ENCODE data around the gene MED29.

MED29 gene

GRCh38 chr19:39349326-39349725 lies 41.9 kb upstream of the MED29 start:
- H3K4me3 ChIP-seq (ENCODE audit: control insufficient read depth, low read depth, low read length), result no peak overlapping the region
- TF ChIP-seq CTCF (IDR thresholded peaks at IDR 0.05; ENCODE audit: control insufficient read depth, insufficient read depth, low read depth, low read length, missing control alignments), result no peak
- DNase-seq (ENCODE audit: low read depth), result no peak

DNA sequence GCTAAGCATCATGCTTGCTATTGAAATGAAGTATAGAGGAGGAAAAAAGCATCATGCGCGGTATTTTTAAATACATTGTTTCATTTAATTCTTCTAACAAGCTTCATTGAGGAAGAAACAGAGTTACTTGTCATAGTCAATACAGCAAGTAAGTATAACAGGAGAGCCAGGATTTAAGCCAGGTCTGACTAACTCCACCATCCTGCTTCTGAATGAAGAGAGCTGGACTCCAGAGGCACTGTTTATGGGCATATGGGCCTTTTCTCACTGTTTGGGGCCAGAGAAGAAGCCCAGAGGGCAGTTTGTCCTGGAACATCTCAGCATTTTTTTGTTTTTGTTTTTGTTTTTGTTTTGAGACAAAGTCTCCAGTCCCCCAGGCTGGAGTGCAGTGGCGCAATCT lies 41.0 kb upstream of the MED29 start:
- no peak overlapping the region for H3K4me3 ChIP-seq (ENCODE audit: control insufficient read depth, low read depth, low read length)
- no peak for TF ChIP-seq CTCF (IDR thresholded peaks at IDR 0.05; ENCODE audit: control insufficient read depth, insufficient read depth, low read depth, low read length, missing control alignments)
- no peak for DNase-seq (ENCODE audit: low read depth)

DNA sequence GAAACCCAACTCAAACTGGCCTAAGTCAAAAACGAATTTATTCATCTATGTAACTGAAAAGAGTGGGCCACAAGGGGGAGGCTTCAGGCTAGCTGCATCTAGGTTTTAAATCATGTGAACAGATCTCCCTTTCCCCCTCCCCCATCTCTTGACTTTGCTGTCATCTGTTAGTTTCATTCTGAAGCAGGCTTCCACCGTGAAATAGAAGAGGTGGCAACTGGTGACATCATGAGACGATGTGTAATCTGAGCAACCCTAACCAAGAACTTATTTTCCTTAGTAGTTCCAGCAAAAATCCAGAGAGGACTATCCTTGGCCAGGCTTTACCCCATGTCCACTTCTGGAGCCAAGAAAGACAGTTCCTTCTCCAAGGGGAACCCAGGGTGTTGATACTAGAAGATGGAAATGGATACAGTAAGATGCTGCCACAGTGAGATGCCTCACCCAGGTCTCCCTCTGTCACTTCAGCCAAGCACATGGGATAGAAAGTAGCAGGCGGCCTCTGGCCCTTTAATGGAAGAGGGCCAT lies 39.6 kb upstream of the MED29 start:
- no peak overlapping the region for H3K4me3 ChIP-seq (ENCODE audit: control insufficient read depth, low read depth, low read length)
- no peak for TF ChIP-seq CTCF (IDR thresholded peaks at IDR 0.05; ENCODE audit: control insufficient read depth, insufficient read depth, low read depth, low read length, missing control alignments)
- no peak for DNase-seq (ENCODE audit: low read depth)

DNA sequence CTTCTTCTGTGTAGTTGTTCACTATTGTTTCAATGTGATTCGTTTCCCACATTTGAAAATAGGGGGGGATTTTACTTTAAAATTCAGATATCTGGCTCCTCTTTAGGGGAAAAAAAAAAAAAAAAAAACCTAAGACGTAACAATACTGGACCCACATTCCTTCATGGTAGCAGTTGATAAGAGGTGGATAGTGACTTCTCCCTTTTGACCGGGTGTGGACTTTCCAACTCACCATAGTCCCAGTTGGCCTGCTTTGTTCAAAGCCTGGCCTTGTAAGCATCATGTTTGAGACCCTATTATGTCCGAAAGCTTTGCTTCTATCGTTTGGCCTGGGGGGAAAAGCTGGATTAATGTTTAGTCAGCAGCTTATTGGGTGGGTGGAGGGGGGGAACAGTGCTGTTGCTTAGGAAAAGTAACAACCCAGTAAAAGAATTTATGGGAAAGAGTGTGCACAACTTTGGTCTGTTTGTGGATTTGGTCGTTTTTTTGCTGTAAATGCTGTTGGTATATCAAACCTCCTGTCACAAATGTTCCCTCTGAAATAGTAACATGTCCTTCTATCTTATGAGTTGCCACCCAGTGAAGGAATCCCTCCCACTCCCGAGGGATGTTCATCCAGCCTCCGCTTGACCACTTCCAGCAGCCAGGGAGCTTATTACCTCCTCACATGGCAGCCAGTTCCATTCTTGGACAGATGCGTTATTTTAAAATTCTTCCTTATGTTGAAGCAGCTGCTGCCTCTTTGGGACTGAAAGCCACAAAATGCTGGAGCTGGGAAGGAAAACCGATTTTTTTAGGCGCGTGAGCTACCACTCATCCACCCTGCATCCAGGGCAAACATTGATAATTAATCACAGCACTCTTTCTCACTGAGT lies 38.6 kb upstream of the MED29 start:
- no peak for DNase-seq (ENCODE audit: low read depth)
- no peak for TF ChIP-seq CTCF (IDR thresholded peaks at IDR 0.05; ENCODE audit: control insufficient read depth, insufficient read depth, low read depth, low read length, missing control alignments)
- H3K4me3 ChIP-seq (ENCODE audit: control insufficient read depth, low read depth, low read length), result no peak overlapping the region

GRCh38 chr19:39355253-39355652 lies 35.9 kb upstream of the MED29 start:
- DNase-seq (ENCODE audit: low read depth), result no peak
- H3K4me3 ChIP-seq (ENCODE audit: control insufficient read depth, low read depth, low read length), result no peak overlapping the region
- no peak for TF ChIP-seq CTCF (IDR thresholded peaks at IDR 0.05; ENCODE audit: control insufficient read depth, insufficient read depth, low read depth, low read length, missing control alignments)

DNA sequence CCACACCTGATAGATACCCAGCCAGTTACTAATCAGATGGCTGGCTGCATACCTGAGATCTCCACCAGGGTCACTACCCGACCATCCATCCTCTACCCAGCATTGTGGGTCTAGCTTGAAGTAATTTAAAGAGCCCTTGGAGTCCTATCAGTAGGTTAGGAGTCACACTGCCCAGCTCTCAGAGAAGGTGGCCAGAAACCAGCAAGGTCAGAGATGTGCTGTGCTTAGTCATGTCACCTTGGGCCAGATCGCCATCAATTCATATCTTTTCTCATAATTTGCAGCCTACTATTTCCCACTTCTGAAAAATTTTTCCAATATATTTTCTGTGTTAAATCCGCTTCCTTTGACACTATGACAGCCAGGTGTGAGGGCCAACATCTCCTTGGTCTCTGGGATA lies 35.1 kb upstream of the MED29 start:
- H3K4me3 ChIP-seq (ENCODE audit: control insufficient read depth, low read depth, low read length), result no peak overlapping the region
- TF ChIP-seq CTCF (IDR thresholded peaks at IDR 0.05; ENCODE audit: control insufficient read depth, insufficient read depth, low read depth, low read length, missing control alignments), result no peak
- no peak for DNase-seq (ENCODE audit: low read depth)

All from AG09309 (cell line).